ENCODE measurements around the gene FBXO9. TPM values are rescaled to one million over a fixed set of nuclear protein-coding genes. Genes with fewer than 3 reads are reported as not detected.
A peak's percentile ranks its signal among the peaks of the same experiment; 100 is the strongest.

FBXO9 gene
- total RNA-seq, 2 donors from 2014 or later: 49.7 to 57.9 TPM

DNA sequence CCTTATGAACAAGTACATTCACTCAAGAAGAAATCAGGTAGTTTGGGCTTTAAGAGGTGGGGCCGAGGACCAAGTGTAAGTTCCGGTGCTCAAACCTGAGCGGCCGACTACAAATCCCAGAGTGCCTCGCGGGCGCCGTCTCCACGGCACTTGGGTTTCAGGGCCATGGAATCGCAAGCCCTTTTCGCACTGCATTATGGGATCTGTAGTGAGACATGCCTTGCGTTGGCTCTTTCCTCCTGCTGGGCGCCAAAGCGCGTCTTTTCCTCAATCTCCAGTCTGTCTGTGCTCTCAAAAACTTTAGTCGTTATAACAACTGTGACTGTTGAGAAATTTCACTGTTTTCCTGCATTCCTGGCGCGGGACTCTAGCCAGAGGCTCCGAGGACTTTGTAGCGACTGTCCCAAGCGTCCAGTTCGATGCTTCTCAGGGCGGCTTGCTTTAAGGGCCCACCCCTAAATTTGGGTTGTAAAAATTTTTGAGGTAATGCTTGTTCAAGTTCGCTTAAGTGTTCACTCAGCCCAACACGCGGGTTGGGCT lies 408 bp upstream of the FBXO9 start:
- peak overlapping the region; percentile 92 for H3K27ac ChIP-seq
- H3K27me3 ChIP-seq: no peaks in the 10 kb centered on the region
- H3K9me3 ChIP-seq: no peaks in the 10 kb centered on the region
- TF ChIP-seq, protein P1, sequence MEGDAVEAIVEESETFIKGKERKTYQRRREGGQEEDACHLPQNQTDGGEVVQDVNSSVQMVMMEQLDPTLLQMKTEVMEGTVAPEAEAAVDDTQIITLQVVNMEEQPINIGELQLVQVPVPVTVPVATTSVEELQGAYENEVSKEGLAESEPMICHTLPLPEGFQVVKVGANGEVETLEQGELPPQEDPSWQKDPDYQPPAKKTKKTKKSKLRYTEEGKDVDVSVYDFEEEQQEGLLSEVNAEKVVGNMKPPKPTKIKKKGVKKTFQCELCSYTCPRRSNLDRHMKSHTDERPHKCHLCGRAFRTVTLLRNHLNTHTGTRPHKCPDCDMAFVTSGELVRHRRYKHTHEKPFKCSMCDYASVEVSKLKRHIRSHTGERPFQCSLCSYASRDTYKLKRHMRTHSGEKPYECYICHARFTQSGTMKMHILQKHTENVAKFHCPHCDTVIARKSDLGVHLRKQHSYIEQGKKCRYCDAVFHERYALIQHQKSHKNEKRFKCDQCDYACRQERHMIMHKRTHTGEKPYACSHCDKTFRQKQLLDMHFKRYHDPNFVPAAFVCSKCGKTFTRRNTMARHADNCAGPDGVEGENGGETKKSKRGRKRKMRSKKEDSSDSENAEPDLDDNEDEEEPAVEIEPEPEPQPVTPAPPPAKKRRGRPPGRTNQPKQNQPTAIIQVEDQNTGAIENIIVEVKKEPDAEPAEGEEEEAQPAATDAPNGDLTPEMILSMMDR (IDR thresholded peaks at IDR 0.05): no peak
- DNase-seq: peak; percentile 99
- H3K9ac ChIP-seq (ENCODE audit: low read depth in 2 of 2, low read length in 2 of 2): peak overlapping the region; percentile 95 to 99
- intact Hi-C loops (cut with DNase I): no loop called here
- peak overlapping the region; percentile 92 for H3K4me3 ChIP-seq
- H3K4me1 ChIP-seq: peaks cover 7% of the 10 kb centered on the region
- H3K36me3 ChIP-seq: no peaks in the 10 kb centered on the region

DNA sequence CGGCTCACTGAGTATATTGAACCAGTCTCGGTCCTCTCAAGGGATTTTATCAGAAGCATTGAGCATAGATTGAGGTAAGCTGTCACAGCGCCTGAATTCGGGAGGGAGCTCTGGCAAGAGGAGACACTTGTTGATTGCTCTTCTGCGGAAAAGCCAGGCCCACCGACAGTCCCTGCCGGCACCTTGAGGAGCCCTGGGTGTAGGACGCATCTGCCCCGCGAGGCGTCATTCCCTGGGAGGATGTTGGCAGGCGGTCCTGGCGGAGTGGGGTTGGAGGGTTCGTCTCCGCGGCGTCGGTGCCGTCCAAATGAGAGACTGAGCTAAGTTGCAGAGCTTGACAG lies 843 bp downstream of the FBXO9 start:
- H3K4me1 ChIP-seq: peaks cover 7% of the 10 kb centered on the region
- peak overlapping the region; percentile 95 to 99 for H3K9ac ChIP-seq (ENCODE audit: low read depth in 2 of 2, low read length in 2 of 2)
- no peaks in the 10 kb centered on the region for H3K36me3 ChIP-seq
- no peaks in the 10 kb centered on the region for H3K9me3 ChIP-seq
- peak overlapping the region; percentile 92 for H3K4me3 ChIP-seq
- TF ChIP-seq, protein P1 (IDR thresholded peaks at IDR 0.05): no peak
- intact Hi-C loops (cut with DNase I): no loop called here
- peak; percentile 47 for DNase-seq
- no peaks in the 10 kb centered on the region for H3K27me3 ChIP-seq
- H3K27ac ChIP-seq: peak overlapping the region; percentile 92

DNA sequence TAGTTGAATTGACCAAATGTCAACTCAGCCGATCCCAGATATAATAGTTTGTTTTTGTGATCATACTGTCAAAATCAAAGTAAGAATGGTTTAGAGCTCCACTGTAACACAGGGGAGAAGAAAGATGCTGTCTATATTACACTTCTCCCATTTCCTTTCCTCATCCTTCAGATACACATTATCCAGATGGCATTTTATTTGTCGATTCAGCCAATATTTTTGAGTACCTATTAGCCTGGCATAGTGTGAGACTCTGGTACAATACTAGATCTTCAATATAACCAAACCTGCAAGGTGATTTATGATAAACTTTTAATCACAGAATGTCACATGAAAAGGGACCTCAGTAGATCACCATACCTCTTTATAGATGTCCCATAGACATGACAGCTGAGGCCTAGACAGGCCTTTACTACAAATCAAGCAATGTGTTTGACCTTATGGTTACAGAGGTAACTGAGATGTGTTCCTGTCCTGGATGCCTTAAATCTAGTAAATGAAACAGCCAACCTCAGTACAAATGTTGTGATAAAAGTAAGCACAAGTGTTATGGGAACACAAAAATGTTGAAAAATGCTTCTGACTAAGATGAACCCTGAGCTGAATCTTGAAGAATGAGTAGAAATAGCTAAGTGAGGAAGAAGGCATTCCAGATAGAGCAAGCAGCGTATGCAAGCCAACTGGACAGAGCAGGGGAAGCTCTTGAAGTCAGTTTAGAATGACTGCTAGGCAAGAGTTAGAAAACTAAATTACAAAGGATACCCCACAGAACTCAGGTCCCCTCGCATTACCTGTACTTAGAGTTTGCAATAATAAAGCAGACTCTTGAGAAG lies 1.9 kb downstream of the FBXO9 start:
- TF ChIP-seq, protein P1 (IDR thresholded peaks at IDR 0.05): no peak
- Histone ChIP-seq H3K9ac (ENCODE audit: low read depth in 2 of 2, low read length in 2 of 2) (peak overlapping the region in 1 of 2 donors; percentile 3), H3K4me1 (peaks cover 7% of the 10 kb centered on the region), H3K27ac (no peak overlapping the region), H3K36me3 (no peaks in the 10 kb centered on the region), H3K9me3 (no peaks in the 10 kb centered on the region), H3K4me3 (no peak overlapping the region), H3K27me3 (no peaks in the 10 kb centered on the region)
- no peak for DNase-seq
- intact Hi-C loops (cut with DNase I): no loop called here

DNA sequence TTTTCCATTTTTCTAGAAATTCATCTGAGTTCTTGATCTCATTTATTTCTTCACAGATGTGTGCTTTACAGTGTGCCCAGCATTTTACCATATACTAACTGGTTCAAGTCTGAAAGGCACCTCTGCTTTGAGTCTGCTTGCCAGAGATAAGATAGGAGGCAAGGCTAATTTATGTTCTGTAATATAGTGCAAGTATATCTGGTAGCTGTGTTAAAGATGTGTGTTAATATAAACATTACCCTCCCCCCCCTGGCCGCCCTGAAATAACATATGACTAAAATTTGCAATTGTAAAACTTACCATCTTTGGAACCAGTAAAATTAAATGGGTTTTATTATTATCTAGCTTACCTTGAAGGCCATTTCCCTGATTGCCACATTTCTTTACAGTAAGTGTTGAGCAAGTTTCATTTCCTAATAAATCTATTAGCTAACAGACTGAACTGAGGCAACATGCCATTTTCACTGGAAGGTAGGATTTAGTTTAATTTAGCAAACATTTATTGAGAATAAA lies 2.7 kb downstream of the FBXO9 start:
- Histone ChIP-seq H3K27ac (no peak overlapping the region), H3K36me3 (no peaks in the 10 kb centered on the region), H3K9me3 (no peaks in the 10 kb centered on the region), H3K27me3 (no peaks in the 10 kb centered on the region), H3K4me3 (no peak overlapping the region), H3K4me1 (peaks cover 7% of the 10 kb centered on the region), H3K9ac (ENCODE audit: low read depth in 2 of 2, low read length in 2 of 2) (no peak overlapping the region)
- intact Hi-C loops (cut with DNase I): no loop called here
- TF ChIP-seq, protein P1 (IDR thresholded peaks at IDR 0.05): no peak
- DNase-seq: no peak

DNA sequence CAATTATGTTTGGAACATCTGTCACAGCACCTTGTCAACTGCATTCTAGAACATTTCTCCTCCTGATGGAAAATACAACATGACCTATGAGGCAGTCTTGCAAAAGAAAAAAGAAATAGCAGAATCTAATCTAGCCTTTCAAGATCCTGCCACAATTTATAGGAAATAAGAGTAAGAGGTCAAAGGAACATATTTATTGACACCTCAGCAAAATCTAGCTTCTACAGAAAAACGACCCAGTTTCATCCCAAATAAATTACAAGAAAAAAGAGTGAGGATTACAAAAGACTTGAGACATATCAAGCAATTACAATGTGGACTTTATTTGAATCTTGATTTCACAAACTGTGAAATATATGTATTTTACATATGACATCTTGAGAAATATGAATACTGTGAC lies 4.2 kb downstream of the FBXO9 start:
- intact Hi-C loops (cut with DNase I): no loop called here
- H3K27me3 ChIP-seq: no peaks in the 10 kb centered on the region
- no peaks in the 10 kb centered on the region for H3K9me3 ChIP-seq
- H3K4me3 ChIP-seq: no peak overlapping the region
- no peak overlapping the region for H3K9ac ChIP-seq (ENCODE audit: low read depth in 2 of 2, low read length in 2 of 2)
- DNase-seq: no peak
- H3K4me1 ChIP-seq: peaks cover 7% of the 10 kb centered on the region
- no peaks in the 10 kb centered on the region for H3K36me3 ChIP-seq
- TF ChIP-seq, protein P1 (IDR thresholded peaks at IDR 0.05): no peak
- H3K27ac ChIP-seq: no peak overlapping the region

Measured in colonic mucosa (tissue), 4 donors.